Smooth muscle cell (in vitro differentiated cells): ENCODE measurements around the gene MEIG1. TPM values are rescaled to one million over a fixed set of nuclear protein-coding genes. Genes with fewer than 3 reads are reported as not detected.

Experiments used
- DNase-seq: peaks from one replicate; lab custom pipeline; 2025; ENCODE audit not compliant: unreplicated experiment; lab: John Stamatoyannopoulos, UW
- H2AFZ ChIP-seq: fragments of 200-600 bp; sonication (generic); 2 replicates; pipeline ENCODE4 v1.6.0; 2016; ENCODE audit warnings: antibody characterized with exemption, low read depth, mild to moderate bottlenecking
- H3F3A ChIP-seq: fragments of 200-600 bp; sonication (generic); 2 replicates; pipeline ENCODE4 v1.6.0; 2017; ENCODE audit warnings: antibody characterized with exemption, low read depth
- H3K27ac ChIP-seq: fragments of 200-600 bp; sonication (generic); 2 replicates; pipeline ENCODE4 v1.5.1; 2016; ENCODE audit warnings: low read depth, mild to moderate bottlenecking
- H3K27me3 ChIP-seq: fragments of 200-600 bp; sonication (generic); 2 replicates; pipeline ENCODE4 v1.6.1; 2016; ENCODE audit warnings: low read depth, mild to moderate bottlenecking
- H3K36me3 ChIP-seq: fragments of 200-600 bp; sonication (generic); 2 replicates; pipeline ENCODE4 v1.5.1; 2016; ENCODE audit warnings: low read depth
- H3K4me1 ChIP-seq: fragments of 200-600 bp; sonication (generic); 2 replicates; pipeline ENCODE4 v1.5.1; 2016; ENCODE audit warnings: low read depth
- H3K4me2 ChIP-seq: fragments of 200-600 bp; sonication (generic); 2 replicates; pipeline ENCODE4 v1.6.0; 2016; ENCODE audit warnings: mild to moderate bottlenecking
- H3K4me3 ChIP-seq: fragments of 200-600 bp; sonication (generic); 2 replicates; pipeline ENCODE4 v1.5.1; 2016; ENCODE audit warnings: mild to moderate bottlenecking
- H3K79me2 ChIP-seq: fragments of 200-600 bp; sonication (generic); 2 replicates; pipeline ENCODE4 v1.6.0; 2016; ENCODE audit warnings: low read depth, mild to moderate bottlenecking
- H3K9ac ChIP-seq: fragments of 200-600 bp; sonication (generic); 2 replicates; pipeline ENCODE4 v1.6.0; 2016; ENCODE audit warnings: low read depth
- H3K9me3 ChIP-seq: fragments of 200-600 bp; sonication (generic); replicated peaks from 2 replicates; pipeline ENCODE4 v1.5.1; 2016; ENCODE audit warnings: low read depth
- H4K20me1 ChIP-seq: fragments of 200-600 bp; sonication (generic); 2 replicates; pipeline ENCODE4 v1.6.0; 2016; ENCODE audit warnings: low read depth
- WGBS: methylation state at CpG from one replicate; pipeline ENCODE4 v1.1.7; 2016; ENCODE audit warnings: low lambda C conversion rate; 5-methylcytosine and 5-hydroxymethylcytosine counted together
- polyA plus RNA-seq: library from polyadenylated mRNA; unstranded; fragments of >200 nt; fragmentation: Nextera tagmentation; extraction: Ambion mirVana; gene quantifications from 2 replicates; pipeline ENCODE4 v1.2.1, GENCODE V29; 2016
- total RNA-seq: library from RNA; depleted of rRNA; stranded (reverse); fragments of >200 nt; gene quantifications from 2 replicates; pipeline ENCODE4 v1.2.3, GENCODE V29; 2014
- TF ChIP-seq, protein P1 (sequence below): fragments of 200-600 bp; sonication (generic); IDR thresholded peaks from 2 replicates; pipeline ENCODE4 v1.5.1; 2017; ENCODE audit warnings: borderline replicate concordance, mild to moderate bottlenecking, antibody characterized with exemption; ENCODE audit not compliant: insufficient read depth, poor library complexity, severe bottlenecking

MEIG1 gene
- total and polyA plus RNA-seq, 2 experiments from 2014 or later = not detected

DNA sequence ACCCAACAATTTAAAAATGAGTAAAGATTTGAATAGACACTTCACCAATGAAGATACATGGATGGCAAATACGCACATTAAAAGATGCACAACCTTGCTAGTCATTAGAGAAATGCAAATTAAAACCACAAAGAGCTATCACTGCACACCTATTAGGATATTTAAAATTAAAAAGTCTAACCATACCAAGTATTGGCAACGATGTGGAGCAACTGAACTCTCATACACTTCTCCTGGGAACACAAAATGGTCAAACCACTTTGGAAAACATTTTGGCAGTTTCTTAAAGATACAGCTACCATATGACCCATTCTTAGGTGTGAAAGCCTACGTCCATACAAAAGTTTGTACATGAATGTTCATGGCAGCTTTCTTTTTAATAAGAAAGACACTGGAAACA lies 41.4 kb upstream of the MEIG1 start:
- Histone ChIP-seq H3F3A (no peaks in the 10 kb centered on the region), H3K4me3 (no peak overlapping the region), H3K27me3 (no peaks in the 10 kb centered on the region), H2AFZ (no peak overlapping the region), H3K9ac (no peak overlapping the region), H3K4me2 (no peak overlapping the region), H3K27ac (no peak overlapping the region), H3K9me3 (peaks cover 4% of the 10 kb centered on the region), H4K20me1 (no peaks in the 10 kb centered on the region), H3K36me3 (peaks cover 32% of the 10 kb centered on the region), H3K79me2 (no peaks in the 10 kb centered on the region), H3K4me1 (no peaks in the 10 kb centered on the region)
- WGBS = over 99% methylated on average over 3 of the region's 3 CpGs
- TF ChIP-seq, protein P1, sequence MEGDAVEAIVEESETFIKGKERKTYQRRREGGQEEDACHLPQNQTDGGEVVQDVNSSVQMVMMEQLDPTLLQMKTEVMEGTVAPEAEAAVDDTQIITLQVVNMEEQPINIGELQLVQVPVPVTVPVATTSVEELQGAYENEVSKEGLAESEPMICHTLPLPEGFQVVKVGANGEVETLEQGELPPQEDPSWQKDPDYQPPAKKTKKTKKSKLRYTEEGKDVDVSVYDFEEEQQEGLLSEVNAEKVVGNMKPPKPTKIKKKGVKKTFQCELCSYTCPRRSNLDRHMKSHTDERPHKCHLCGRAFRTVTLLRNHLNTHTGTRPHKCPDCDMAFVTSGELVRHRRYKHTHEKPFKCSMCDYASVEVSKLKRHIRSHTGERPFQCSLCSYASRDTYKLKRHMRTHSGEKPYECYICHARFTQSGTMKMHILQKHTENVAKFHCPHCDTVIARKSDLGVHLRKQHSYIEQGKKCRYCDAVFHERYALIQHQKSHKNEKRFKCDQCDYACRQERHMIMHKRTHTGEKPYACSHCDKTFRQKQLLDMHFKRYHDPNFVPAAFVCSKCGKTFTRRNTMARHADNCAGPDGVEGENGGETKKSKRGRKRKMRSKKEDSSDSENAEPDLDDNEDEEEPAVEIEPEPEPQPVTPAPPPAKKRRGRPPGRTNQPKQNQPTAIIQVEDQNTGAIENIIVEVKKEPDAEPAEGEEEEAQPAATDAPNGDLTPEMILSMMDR = no peak
- DNase-seq = no peak

DNA sequence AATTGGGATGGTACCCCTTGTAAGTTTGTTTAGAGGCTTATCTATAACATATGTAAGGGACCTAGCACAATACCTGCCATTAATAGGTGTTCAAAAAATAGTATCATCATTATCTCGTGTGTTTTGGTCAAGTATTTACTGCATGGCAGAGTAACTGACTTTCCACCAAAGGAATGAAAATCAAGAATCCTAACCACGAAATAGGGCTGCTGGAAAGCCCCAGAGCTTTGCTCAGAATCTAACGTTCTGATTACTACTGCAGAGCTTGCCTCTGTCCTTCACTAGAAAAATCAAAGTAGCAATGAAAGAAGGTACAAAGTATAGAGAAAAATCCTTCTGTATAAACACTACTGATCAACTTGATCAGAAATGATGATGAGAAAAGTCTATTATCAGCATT lies 40.2 kb upstream of the MEIG1 start:
- Histone ChIP-seq H3F3A (no peaks in the 10 kb centered on the region), H3K4me3 (no peak overlapping the region), H3K9ac (no peak overlapping the region), H3K36me3 (peaks cover 26% of the 10 kb centered on the region), H3K4me1 (no peaks in the 10 kb centered on the region), H2AFZ (no peak overlapping the region), H3K4me2 (no peak overlapping the region), H3K27me3 (no peaks in the 10 kb centered on the region), H3K79me2 (no peaks in the 10 kb centered on the region), H3K27ac (no peak overlapping the region), H4K20me1 (no peaks in the 10 kb centered on the region), H3K9me3 (peaks cover 4% of the 10 kb centered on the region)
- DNase-seq = no peak
- TF ChIP-seq, protein P1 = no peak
- 78% methylated on average over 3 of the region's 3 CpGs for WGBS

DNA sequence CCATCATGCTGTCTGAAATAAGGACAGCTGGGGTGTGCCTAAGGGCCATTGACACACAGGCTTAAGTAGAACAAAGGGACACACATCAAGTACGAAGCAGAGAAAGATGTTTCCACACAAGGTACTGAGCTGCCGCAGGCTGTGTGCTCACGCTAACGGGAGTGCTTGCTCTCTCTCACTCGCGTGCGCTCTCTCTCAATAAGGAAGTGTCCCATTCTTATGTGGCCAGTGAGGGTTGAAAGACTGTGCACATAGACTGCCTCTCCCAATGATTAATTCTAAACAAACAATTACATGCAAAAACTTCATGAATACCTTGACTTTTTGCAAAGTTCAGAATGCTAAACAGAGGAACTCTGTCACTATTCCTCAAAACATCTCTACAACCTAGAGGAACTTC lies 35.2 kb upstream of the MEIG1 start:
- Histone ChIP-seq H3K27ac (no peak overlapping the region), H4K20me1 (no peaks in the 10 kb centered on the region), H3K9ac (no peak overlapping the region), H3K4me3 (no peak overlapping the region), H3K4me1 (no peaks in the 10 kb centered on the region), H2AFZ (no peak overlapping the region), H3K79me2 (no peaks in the 10 kb centered on the region), H3K36me3 (peaks cover 10% of the 10 kb centered on the region), H3K9me3 (no peaks in the 10 kb centered on the region), H3F3A (no peaks in the 10 kb centered on the region), H3K4me2 (no peak overlapping the region), H3K27me3 (no peaks in the 10 kb centered on the region)
- 97% methylated on average over 7 of the region's 7 CpGs for WGBS
- TF ChIP-seq, protein P1 = no peak
- no peak for DNase-seq

DNA sequence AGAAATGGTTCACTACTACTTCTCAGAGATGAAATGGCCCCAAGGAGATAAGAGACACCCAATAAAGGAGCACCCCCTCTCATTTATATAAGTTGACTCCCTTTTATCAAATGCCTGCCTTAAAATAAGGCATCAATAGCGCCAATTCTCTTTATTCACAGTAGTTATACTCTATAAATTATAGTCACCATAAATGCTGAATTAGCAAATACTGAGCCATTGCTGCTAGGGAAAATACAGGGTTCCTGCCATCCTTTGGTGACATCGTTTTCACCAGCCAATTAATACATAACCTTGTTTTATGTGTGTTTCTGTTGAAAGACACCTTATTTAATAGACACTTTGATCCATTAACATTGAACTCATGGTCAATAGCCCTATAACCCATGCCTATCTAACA lies 33.9 kb upstream of the MEIG1 start:
- H2AFZ ChIP-seq = no peak overlapping the region
- WGBS = 98% methylated on average over 2 of the region's 2 CpGs

More for the DNA sequence above, 33.9 kb upstream of the MEIG1 start:
- H3K4me3 ChIP-seq = no peak overlapping the region
- no peak for DNase-seq
- no peak overlapping the region for H3K9ac ChIP-seq
- H3K27ac ChIP-seq = no peak overlapping the region
- H3K4me2 ChIP-seq = no peak overlapping the region
- H3K36me3 ChIP-seq = peaks cover 4% of the 10 kb centered on the region
- TF ChIP-seq, protein P1 = no peak
- no peaks in the 10 kb centered on the region for H3K79me2 ChIP-seq
- no peaks in the 10 kb centered on the region for H3K27me3 ChIP-seq
- no peaks in the 10 kb centered on the region for H3F3A ChIP-seq
- no peaks in the 10 kb centered on the region for H3K9me3 ChIP-seq
- no peaks in the 10 kb centered on the region for H4K20me1 ChIP-seq
- H3K4me1 ChIP-seq = no peaks in the 10 kb centered on the region
